Astrocyte of the cerebellum (primary cell): ENCODE results near the gene HELLS.
A peak's percentile ranks its signal among the peaks of the same experiment; 100 is the strongest.
"Not testable (repeated sequence)": the region's sequence is repeated elsewhere in the genome, so short reads cannot be mapped to it uniquely, and the experiment has no call there.

Experiments
- DNase-seq: peaks from one replicate; pipeline ENCODE4 v3.0.0-alpha.2; 2011; ENCODE audit warnings: low read depth
- H3K4me3 ChIP-seq: 2 replicates; pipeline ENCODE4 v1.5.1; 2011; ENCODE audit warnings: mild to moderate bottlenecking, low read depth, low read length, moderate library complexity
- in situ Hi-C: cut with HindIII; loops from 2 replicates; pipeline ENCODE4 v1.10.0; 2017; ENCODE audit warnings: low sequenced_read_pairs
- TF ChIP-seq, protein P1 (sequence below): IDR thresholded peaks from 2 replicates; pipeline ENCODE4 v1.5.1; 2012; ENCODE audit warnings: low read length, low read depth, moderate library complexity, mild to moderate bottlenecking; ENCODE audit errors: missing control alignments

Gene HELLS

DNA sequence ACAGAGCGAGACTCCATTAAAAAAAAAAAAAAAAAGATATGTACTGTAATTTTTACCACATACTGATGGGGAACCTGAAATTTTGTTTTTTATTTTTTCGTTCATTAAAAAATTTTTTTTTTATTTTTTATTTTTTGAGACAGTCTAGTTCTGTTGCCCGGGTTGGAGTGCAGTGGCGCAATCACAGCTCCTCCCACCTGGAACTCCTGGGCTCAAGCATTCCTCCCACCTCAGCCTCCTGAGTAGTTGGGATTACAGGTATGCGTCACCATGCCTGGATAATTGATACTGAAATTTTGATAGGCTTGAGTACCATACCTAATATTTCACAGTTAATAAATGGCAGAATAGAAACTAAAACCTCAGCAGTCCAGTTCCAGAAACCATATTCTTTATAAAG is 20.9 kb upstream of the HELLS start:
- no peak overlapping the region for H3K4me3 ChIP-seq
- TF ChIP-seq, protein P1, sequence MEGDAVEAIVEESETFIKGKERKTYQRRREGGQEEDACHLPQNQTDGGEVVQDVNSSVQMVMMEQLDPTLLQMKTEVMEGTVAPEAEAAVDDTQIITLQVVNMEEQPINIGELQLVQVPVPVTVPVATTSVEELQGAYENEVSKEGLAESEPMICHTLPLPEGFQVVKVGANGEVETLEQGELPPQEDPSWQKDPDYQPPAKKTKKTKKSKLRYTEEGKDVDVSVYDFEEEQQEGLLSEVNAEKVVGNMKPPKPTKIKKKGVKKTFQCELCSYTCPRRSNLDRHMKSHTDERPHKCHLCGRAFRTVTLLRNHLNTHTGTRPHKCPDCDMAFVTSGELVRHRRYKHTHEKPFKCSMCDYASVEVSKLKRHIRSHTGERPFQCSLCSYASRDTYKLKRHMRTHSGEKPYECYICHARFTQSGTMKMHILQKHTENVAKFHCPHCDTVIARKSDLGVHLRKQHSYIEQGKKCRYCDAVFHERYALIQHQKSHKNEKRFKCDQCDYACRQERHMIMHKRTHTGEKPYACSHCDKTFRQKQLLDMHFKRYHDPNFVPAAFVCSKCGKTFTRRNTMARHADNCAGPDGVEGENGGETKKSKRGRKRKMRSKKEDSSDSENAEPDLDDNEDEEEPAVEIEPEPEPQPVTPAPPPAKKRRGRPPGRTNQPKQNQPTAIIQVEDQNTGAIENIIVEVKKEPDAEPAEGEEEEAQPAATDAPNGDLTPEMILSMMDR, result no peak
- in situ Hi-C loops, result no loop called here
- DNase-seq, result no peak

DNA sequence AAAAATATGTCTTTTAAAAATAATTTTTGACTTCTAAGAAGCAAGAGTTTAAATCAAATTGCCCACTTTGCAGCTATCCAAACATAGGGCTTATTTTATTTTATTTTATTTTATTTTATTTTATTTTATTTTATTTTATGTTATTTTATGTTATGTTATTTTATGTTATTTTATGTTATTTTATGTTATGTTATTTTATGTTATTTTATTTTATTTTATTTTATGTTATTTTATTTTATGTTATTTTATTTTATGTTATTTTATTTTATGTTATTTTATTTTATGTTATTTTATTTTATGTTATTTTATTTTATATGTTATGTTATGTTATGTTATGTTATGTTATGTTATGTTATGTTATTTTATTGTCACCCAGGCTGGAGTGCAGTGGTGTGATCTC is 14.0 kb upstream of the HELLS start:
- DNase-seq, H3K4me3 ChIP-seq, in situ Hi-C loops: not testable (repeated sequence)

DNA sequence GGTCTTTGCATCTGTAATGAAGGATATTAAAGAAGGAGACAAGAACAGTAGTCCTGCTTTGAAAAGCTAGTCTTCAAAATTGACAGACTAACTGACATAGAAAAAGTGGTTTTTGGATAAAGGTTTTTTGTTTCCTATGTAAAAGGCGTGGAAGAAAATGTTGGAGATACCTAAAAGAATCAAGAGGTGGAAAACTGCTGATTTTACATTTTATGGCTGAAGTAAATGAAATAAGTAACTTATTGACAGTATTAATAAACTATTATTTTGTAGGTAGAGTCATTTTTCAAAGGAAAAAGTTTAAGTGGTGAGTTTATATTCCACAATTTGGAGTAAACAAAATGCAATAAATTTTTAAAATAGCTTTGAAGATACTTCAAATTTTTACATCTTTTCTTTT is 12.6 kb upstream of the HELLS start:
- in situ Hi-C loops, result no loop called here
- no peak for DNase-seq
- no peak overlapping the region for H3K4me3 ChIP-seq
- TF ChIP-seq, protein P1, result no peak

- H3K4me3 ChIP-seq, in situ Hi-C loops, DNase-seq: not testable (repeated sequence)
Measured at GRCh38 chr10:94542282-94542681, 3.3 kb upstream of the HELLS start.

GRCh38 chr10:94546049-94546900 is 687 bp downstream of the HELLS start:
- in situ Hi-C loops, result no loop called here
- no peak for DNase-seq
- TF ChIP-seq, protein P1, result no peak
- peak overlapping the region; percentile 93 for H3K4me3 ChIP-seq

- TF ChIP-seq, protein P1, result no peak
- no peak for DNase-seq
- in situ Hi-C loops, result no loop called here
- H3K4me3 ChIP-seq, result peak overlapping the region; percentile 93
Measured at GRCh38 chr10:94546901-94547185, 1.3 kb downstream of the HELLS start.

- TF ChIP-seq, protein P1, result no peak
- in situ Hi-C loops, result no loop called here
- no peak overlapping the region for H3K4me3 ChIP-seq
- DNase-seq, result no peak
Measured at GRCh38 chr10:94549221-94549620, 3.6 kb downstream of the HELLS start.

GRCh38 chr10:94567714-94568307 is 22.2 kb downstream of the HELLS start:
- H3K4me3 ChIP-seq, DNase-seq, in situ Hi-C loops: not testable (repeated sequence)
